Activated CD8-positive, alpha-beta memory T cell treated with anti-CD3 and anti-CD28 coated beads for 1 hour (primary cell): ENCODE measurements around the gene CMTM8.

Experiments used
- DNase-seq, 2 donors: peaks; one replicate each; pipeline ENCODE4 v3.0.0-alpha.2; 2020; ENCODE audit warnings: low read depth in 1 of 2; ENCODE audit errors: extremely low read depth in 1 of 2

Gene CMTM8

DNA sequence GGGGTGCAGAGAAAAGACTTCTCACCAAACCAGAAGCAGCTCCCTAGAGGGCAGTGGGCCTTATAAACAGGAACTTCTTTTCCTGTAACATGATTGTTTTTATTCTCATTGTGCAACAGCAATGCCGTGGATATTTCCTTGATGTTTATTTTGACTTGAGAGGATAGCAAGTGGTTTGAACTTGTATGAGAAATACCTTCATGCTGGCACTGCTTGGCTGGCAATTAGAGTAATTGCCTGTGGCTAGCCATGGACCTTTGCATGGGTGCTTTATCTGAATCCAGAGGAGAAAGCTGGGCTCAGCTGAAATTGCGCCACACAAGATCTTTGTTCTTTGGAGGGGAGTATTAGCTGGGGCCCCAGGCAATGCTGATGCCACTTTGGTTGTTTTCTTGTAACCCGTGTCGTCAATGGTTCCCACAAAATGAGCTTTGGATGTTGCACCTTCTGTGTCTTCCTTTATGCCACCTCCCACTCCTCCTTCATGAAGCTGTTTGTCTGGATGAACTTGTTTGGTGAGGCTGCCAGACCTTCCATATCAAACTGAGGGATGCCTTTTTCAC is 37.9 kb downstream of the CMTM8 start:
- DNase-seq, result no peak

DNA sequence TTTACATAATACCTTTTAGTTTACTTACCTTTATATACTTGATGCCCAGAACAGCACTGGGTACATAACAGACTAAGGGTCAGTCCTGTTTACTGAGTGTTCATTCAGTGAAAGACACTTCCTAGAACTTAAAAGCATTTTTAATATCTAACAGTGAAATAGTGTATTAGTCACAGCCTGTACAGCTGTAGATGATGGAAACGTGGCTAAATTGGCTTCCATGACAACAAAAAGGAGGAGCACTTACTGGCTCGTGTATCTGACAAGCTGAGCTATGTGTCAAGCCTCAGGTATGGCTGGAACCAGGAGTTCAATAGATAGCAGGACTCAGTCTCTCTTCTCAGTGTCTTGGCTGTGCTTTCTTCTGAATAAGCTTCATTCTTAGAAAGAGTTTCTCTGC is 40.2 kb downstream of the CMTM8 start:
- no peak for DNase-seq

DNA sequence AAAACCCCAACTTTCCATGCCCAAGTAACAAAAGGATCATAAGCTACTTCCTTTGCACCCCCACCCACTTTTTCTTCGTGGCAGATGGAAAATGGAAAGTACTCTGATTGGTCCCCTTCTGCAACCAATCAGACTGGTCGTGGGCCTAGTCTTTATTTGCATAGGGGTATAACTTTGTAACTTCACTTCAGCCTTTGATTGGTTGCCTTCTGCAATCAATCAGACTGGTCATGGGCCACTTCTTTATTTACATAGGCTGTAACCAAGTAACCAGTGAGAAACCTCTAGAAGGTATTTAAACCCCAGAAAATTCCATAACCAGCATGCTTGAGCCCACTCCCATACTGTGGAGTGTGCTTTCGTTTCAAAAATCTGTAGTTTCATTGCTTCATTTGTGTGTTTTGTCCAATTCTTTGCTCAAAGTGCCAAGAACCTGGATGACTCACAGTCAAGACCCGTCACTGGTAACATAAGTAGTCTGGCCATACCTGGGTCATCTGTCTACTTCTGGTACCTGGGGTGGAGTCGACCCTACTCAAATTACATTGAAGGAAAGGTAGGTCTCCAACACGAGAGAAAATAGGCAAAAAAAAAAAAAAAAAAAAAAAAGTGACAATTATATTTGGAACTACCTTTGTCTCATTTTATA is 41.9 kb downstream of the CMTM8 start:
- no peak for DNase-seq

DNA sequence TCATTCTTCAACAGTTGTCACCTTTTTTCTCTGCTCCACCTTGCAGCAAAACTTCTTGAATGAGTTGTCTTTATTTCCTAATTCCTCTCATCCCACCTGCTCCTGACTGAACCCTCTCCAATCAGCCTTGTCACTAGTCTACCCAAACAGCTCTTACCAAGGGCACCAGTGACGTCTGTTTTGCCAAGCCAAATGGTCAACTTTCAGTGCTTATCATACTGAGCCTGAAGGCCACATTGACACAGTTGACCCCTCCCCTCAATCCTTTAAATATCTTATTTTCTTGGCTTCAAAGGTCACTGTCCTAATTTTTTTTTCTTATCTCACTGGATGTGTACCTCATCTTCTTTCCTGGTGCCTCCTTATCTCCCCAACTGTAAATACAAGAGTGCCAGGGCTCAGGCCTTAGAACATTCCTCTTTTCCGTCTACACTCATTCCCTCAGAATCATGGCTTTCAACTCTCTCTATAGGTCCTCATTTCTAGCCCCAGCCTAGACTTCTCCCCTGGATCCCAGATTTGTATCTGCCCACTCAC is 43.2 kb downstream of the CMTM8 start:
- no peak for DNase-seq

DNA sequence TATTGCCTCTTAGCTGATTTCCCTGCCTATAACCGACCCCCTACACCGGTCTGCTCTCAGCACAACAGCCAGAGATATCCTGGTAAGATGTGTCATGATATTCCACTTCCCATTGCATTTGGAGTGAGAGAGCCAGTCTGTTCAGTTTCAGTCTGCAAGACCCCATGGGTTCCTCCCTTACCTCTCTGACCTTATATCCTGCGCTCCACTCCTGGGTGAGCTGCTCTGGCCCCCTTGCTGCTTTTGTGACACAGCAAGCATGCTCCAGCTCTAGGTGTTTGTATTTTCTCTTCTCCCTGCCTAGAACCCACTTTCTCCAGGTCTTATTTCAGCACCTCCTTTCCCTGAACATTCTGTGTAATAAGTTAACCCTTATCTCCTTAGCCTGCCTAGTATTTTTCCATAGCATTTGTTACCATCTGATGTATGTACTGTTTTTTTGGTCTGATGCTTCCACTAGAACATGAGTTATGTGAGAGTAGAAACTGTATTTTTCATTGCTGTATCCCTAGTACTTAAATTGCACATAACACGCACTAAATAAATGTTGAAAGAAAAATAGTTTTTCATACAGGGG is 44.2 kb downstream of the CMTM8 start:
- DNase-seq, result no peak

DNA sequence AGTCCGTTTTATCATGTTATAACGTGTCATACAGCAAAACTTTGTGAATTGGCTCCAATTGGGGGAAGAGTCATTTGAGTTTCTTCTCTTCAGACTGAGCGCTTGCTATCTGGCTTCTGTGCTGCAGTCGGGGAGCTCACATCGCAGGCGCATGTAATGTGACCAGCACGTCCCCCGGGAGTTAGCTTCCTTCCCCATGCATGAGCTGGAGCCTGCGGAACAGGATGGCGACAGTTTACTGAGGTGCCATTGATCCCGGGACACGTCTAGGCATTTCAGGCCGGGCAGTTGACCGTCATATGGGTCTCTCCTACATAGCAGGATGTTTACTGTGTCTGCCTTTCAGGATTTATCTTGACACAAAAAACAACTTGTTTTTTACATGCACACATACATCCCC is 44.8 kb downstream of the CMTM8 start:
- DNase-seq, result no peak

DNA sequence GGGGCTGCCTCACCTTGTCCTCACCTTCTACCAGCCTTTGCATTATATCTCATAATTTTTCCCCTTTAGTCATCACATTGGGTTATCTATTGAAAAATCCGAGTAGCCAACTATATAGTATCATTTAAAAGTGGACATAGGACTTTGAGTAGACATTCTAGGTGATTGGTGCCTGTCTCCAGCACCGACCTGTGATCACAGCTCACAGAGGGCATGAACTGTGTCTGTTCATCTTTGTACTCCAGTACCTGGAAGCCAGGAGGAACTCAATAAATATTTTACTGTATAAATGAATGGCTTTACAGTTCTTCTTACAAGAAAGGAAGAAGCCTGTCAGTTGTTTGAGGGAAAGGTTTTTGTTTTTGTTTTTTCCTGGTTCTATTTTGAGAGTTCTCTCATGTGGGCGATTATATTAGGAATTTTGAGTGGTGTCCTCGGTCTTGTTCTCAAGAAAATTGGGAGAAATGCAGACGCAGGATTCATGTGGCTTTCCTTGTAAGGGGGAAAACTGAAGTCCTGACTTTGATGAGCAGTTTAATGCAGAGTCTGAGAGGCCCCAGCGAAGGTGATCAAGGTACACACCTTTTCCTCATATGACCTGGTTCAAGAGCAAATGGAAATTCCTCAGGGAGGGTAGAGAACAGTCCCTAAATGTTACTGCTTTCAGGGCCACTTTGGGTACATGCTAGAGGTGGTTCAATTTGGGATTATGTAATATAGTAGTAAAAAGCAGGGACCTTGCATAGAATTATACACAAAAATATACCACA is 46.1 kb downstream of the CMTM8 start:
- DNase-seq, result no peak

DNA sequence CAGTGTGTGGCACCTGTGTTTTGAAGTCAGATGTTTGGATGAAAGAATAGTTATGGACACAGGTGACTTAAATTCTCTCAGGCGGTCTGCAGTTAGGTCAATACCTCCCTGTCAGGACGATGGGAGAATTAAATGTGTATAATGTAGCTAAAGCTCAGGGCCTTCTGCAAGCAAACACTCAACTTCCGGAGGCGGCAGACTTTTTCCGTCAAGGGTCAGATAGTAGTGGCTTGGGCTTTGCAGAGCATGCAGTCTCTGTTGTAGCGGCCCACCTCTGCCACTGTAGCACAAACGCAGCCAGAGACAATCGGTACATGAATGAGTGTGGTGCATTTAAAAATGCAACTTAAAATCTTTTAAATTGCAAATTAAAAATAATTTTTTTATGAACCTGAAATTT is 47.4 kb downstream of the CMTM8 start:
- DNase-seq, result no peak

DNA sequence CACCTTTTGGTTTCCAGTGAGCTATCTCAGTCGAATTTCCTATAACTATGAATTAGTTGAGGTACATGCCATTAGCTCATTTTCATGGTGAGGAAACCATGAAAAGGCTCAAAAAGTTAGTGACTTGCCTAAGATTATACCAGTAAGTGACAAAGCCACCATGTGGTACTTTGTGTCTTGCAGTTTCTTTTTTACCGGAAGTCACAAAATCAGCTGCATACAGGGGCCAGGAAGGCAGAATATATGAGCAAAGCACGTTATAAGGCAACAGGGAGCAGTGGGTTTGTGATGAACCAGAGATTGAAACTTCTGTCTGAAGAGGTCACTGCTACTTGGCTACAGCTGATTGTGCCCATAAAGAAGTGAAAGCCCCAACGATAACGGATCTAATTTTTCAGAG is 50.3 kb downstream of the CMTM8 start:
- no peak for DNase-seq

DNA sequence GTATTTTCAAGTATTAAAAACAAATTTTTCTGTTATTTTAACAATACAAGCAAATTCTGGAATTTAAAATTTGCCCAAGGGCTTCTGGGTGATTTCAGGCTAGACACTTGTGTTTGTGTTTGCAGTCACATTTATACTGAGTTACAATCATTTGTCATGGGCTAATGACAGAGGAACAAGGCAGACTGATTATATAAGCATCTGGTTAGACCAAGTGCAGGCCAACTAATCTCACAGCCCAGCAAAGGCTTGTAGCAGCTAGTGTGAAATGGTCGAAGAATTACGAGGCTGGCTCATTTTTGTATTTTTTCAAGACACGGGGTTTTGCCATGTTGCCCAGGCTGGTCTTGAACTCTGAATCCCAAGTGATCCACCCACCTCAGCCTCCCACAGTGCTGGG is 52.1 kb downstream of the CMTM8 start:
- no peak for DNase-seq

DNA sequence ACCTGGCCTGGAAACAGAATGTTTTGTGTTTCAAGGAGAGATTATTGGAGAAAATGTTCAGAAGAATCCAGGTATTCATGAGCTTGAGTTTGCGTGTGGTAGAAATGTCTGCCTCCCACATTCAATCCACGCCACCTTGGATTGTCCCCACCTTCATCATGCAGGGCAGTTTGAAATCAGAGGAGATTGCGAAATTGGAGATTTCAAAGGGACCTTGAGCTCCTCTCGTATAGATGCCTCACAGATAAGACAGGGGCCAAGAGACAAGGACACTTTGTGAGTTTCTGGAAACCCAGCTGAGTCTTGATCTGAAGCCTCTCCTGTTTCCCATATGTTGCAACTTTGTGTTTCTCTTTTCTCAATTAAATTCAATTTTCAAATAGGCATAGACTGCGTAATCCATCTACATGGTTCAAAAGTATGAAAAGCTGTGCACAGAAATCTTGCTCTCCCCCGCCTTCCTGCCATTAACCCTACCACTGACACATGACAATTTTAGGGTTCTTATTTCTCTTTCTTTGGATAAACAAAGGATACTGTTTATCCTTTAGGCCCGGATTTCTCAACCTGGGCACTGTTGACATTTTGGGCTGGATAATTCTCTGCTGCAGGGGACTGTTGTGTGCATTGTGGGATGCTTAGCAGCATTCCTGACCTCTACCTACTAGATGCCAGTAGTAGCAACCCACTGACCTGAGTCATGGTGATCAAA is 53.8 kb downstream of the CMTM8 start:
- no peak for DNase-seq

DNA sequence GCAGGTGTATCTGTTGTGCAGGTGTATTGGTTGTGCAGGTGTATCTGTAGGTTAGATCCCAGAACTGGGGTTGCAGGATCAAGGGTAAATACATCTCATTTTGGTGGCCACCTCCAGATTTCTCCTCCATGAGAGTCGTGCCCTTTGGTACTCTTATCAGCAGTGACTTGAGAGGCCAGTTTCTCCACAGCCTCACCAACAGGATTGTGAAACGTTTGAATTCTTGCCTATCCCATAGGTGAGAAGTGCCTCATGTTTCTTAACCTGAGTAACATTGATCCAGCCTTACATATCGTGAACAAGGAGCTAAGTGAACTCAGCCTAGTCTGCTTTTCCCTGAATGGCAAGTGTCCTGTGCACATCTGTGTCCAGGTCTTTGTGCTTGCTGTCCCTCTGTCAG is 55.4 kb downstream of the CMTM8 start:
- no peak for DNase-seq

DNA sequence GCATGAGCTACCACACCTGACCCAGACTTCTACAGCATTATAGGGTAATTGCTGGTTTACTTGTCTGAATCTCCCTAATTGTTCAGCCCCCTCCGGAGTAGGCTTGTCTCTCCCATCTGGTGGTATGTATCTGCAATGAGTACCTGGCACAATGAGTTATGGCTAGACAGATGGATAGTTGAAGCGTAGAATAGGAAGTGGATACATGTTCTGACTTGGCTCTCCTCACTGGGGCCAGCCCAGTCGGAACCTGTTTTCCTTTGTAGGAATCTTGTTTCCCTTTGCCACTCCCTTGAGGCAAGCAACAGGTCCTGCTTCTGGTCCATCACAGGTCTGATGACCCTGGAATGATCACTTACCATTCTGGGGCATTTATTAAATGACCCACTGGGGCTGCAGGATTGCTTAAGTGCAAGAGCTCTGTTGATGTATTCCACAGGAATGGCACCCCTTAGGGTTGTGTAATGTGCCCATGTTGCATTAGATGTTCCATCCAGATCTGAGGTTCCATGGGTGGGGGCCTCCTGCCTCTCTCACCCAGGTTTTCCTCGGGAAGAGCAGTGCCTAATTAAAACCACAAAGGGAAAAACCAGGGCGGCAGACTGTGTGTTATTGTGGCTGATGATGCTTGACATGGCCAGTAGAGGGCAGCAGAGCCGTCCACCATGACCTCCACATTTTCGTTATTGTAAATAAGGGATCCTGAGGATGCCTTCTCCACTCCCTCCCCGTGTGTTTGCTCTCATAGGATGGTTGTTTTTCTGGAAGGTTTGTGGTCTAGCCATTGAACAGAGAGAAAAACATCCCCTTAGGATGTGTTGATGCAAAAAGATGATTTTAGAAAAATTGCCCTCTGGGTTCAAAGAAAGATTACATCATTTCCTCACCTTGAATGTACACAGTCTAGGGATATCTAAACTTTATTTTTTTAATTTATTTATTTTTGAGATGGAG is 58.0 kb downstream of the CMTM8 start:
- peak in 1 of 2 donors; percentile 39 for DNase-seq

DNA sequence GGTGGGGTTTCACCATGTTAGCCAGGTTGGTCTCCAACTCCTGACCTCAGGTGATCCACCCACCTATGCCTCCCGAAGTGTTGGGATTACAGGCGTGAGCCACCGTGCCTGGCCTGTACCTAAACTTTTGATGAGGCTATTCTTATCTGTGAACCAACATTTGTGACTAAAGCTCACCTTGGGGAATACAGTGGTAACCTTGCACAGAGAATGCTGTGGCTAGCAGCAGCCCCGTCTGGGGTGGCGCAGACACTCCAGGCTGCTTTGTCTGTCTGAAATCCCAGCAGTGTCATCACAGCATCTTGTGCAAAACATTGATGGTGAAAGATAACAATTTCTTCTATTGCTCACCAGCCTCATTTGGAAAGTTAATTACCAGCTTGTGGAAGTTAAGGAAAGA is 58.9 kb downstream of the CMTM8 start:
- no peak for DNase-seq

DNA sequence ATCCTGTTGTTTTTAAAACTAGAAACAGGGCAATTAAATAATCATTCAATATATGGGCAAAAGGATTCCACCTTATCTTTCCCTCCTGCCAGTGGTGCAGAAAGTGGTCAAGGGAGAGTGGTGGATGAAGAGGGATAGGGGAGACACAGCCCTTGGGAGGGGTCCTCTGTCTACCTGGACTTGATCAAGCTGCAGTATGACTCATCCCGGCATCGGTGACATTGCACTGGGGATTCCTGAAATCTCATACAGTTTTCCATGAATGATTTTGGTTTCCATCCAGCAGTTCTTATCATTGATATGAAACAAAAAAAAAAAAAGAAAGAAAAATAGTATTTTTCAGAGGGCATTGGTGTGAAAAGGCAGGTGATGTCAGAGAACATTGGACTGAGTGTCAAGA is 62.9 kb downstream of the CMTM8 start:
- no peak for DNase-seq

DNA sequence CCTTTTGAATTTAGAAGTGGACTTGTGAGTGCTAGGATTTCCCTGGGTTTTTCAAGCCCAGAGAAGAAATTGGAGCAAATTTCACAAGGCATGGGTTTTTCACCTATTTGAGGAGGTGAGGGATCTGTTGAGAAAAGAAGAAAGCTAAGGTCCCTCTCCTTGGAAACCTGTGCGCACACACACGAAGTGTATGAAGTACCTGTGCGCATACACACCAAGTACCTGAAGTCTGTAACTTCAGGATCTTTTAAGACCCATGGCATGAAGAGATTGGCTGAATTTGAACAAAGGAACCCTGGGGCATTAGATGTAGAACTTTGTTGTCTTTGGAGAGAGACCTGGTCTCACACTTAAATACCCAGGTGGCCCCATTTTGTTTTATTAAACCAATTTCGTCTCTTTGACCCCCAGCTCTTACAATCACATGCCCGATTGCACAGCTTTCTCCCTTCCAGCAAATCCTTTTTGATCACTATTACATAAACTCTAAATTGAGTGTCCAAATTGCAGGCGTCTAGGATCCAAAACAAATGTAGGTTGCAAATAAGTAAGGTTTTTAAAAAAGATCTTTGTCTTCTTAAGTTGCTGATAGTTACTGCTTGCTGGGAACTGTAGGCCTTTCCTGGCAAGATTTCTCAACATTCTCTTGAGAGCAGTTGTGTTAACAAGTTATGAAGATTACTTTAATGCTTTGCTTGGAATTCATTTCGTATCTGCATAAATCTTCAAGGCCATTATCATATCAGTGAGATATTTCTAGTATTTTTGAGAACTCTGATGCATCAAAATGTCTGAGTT is 64.3 kb downstream of the CMTM8 start:
- DNase-seq, result no peak

DNA sequence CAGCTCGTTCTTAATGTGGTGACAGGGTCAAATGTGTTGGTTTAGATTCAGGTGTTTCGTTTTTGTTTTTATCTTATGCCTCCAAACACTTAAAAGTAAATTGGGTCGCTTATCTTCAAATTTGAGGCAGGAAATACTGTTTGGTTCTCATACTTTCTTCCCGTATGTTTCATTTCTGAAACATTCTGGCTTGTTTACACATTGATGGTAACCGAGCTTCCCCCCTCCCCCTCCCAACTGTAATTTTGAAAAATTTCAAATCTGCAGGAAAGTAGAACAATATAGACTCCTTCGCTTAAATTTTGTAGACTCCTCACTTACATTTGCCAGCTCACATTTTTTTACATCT is 64.9 kb downstream of the CMTM8 start:
- no peak for DNase-seq

DNA sequence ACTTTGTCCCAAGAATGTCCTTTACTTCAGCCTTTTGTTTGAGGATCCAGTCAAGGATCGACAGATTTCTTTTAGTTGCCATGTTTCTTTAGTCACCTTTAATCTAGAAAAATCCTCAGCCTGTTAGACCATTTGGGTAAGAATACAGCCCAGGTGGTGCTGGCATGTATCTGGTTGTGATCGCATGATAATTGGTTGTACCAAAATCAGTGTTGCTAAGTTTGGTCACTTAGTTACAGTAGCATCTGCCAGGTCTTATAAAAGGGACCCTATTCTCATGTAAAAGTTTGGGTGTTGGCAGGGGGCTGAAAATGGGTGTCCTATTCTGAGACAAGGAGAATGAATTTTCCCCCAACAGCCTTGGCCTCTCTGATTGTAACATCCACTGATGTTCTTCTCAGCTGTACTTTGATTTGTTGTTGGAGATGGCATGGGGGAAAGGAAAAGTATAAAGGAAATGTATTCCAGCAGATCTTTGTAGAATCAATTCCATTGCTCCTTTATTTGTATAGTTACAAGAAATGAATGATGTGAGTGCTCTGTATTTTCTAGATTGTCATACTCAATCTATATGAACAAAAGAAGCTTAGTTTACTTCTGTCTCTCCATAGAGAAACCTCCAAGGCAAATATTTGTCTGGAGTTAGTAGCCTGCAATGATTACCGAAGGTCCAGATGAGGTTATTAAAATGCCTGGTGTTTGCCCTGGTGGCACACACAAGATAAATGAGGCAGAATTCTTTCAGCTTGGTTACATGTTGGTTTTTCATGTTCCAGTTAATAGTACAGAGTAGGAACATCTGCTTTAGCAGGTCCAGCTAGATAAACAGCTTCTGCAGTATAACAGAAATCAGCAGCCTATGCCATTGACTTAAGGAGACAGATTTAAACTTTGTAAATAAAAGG is 65.7 kb downstream of the CMTM8 start:
- DNase-seq, result no peak
